ENCODE data around the gene TUBB2B. TPM values are rescaled to one million over a fixed set of nuclear protein-coding genes. Genes with fewer than 3 reads are reported as not detected.
A peak's percentile ranks its signal among the peaks of the same experiment; 100 is the strongest.

TUBB2B gene
- total and polyA plus RNA-seq, 7 donors: 1.1 to 5.7 (median 3.4) TPM

DNA sequence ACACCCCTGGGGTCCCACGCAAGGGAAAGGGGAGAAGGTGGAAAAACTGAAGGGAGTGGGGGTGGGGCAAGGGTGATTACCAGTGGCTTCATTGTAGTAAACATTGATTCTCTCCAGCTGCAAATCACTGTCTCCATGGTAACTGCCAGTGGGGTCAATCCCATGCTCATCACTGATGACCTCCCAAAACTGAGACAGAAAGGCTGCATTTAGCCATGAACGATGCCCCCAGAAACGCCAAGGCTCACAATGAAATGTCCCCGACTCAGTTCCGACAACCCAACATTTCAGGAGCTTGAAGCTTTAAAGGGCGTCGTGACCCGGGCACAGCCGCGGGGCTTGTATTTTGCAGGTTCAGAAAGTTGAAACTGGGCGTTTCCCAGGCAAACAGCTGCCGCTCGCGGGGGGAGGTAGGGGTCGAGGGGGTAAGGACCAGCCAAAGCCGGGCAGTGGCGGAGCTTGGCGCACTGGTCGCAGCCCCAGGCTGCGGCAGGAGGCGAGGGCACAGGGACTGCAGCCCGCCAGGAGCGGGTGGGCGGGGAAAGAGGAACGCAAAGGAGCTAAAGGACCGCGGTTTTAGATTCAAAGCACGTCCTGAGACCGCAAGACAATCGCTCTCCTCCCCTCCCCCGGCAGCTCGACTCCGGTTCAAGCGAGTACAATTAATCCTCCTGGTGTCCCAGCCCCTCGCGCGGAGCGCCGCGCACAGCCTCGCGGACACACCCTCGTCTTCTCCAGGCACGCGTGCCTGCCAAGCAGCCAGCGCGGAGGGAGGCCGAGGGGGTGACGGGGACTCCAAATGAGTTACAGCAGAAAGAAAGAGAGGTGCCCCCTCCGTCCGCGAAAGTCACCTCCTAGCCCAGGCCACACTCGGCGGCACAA lies 731 bp downstream of the TUBB2B start:
- H3K27ac ChIP-seq: no peak overlapping the region

GRCh38 chr6:3226042-3226441 lies 1.4 kb downstream of the TUBB2B start:
- TF ChIP-seq, protein P1, sequence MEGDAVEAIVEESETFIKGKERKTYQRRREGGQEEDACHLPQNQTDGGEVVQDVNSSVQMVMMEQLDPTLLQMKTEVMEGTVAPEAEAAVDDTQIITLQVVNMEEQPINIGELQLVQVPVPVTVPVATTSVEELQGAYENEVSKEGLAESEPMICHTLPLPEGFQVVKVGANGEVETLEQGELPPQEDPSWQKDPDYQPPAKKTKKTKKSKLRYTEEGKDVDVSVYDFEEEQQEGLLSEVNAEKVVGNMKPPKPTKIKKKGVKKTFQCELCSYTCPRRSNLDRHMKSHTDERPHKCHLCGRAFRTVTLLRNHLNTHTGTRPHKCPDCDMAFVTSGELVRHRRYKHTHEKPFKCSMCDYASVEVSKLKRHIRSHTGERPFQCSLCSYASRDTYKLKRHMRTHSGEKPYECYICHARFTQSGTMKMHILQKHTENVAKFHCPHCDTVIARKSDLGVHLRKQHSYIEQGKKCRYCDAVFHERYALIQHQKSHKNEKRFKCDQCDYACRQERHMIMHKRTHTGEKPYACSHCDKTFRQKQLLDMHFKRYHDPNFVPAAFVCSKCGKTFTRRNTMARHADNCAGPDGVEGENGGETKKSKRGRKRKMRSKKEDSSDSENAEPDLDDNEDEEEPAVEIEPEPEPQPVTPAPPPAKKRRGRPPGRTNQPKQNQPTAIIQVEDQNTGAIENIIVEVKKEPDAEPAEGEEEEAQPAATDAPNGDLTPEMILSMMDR (IDR thresholded peaks at IDR 0.05): no peak
- H3K9me3 ChIP-seq: no peaks in the 10 kb centered on the region
- intact Hi-C loops (cut with DNase I): no loop called here
- no peak overlapping the region for H3K4me3 ChIP-seq
- WGBS, 3 donors: 38 to 67% (median 52%) methylated on average over 10 of the region's 10 CpGs
- no peaks in the 10 kb centered on the region for H3K36me3 ChIP-seq (ENCODE audit: insufficient read depth in 1 of 2, low read depth in 1 of 2)
- ATAC-seq (no peak), DNase-seq (no peak)
- H3K4me1 ChIP-seq: peaks cover 30% of the 10 kb centered on the region
- H3K27ac ChIP-seq: no peak overlapping the region
- H3K27me3 ChIP-seq (ENCODE audit: insufficient read depth in 3 of 3, low read length in 2 of 3): peaks cover 0 to 51% (median 20%) of the 10 kb centered on the region in 3 donors

More for the DNA sequence above, 731 bp downstream of the TUBB2B start:
- Histone ChIP-seq H3K4me1 (peaks cover 36% of the 10 kb centered on the region), H3K27me3 (ENCODE audit: insufficient read depth in 3 of 3, low read length in 2 of 3) (peaks cover 0 to 57% (median 22%) of the 10 kb centered on the region in 3 donors), H3K36me3 (ENCODE audit: insufficient read depth in 1 of 2, low read depth in 1 of 2) (no peaks in the 10 kb centered on the region), H3K4me3 (peak overlapping the region; percentile 64), H3K9me3 (no peaks in the 10 kb centered on the region)
- intact Hi-C loops (cut with DNase I): no loop called here
- WGBS, 3 donors: 2 to 4% (median 3%) methylated on average over 45 to 54 of the region's 54 CpGs
- peak in 3 of 4 donors; percentile 24 to 46 (median 45) for ATAC-seq
- DNase-seq: peak; percentile 27 to 63
- TF ChIP-seq, protein P1 (IDR thresholded peaks at IDR 0.05): no peak

DNA sequence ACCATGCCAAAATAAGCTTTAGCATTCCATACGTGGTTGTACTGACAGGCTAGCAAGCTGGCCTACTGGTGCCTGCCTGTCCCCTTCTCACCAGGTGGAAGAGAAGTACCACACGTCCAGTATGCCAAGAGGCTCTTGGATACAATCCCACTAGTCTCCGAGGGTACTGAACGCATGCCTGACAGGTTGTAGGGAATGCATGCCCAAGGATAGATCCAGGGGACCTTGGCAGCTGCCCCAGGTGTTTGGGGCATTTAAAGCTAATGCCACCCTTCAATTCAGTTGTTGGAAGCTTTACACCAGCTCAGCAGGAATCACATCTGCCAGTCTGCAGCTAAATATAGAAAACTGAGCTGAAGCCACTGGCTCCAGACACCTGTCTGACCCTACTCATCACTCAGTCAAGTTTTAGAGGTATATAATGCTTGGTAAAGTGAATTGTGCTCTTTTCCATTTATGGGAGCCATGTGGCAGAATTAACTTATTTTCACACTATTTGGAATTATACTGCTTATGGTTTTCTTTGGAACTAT lies 4.9 kb downstream of the TUBB2B start:
- no peaks in the 10 kb centered on the region for H3K9me3 ChIP-seq
- WGBS, 3 donors: 27 to 43% (median 28%) methylated on average over 4 of the region's 4 CpGs
- TF ChIP-seq, protein P1 (IDR thresholded peaks at IDR 0.05): no peak
- H3K4me1 ChIP-seq: peaks cover 11% of the 10 kb centered on the region
- no peak overlapping the region for H3K27ac ChIP-seq
- no peaks in the 10 kb centered on the region for H3K36me3 ChIP-seq (ENCODE audit: insufficient read depth in 1 of 2, low read depth in 1 of 2)
- H3K27me3 ChIP-seq (ENCODE audit: insufficient read depth in 3 of 3, low read length in 2 of 3): peaks cover 0 to 17% (median 15%) of the 10 kb centered on the region in 3 donors
- DNase-seq (no peak), ATAC-seq (peak; percentile 59 to 79 (median 72))
- no peak overlapping the region for H3K4me3 ChIP-seq
- intact Hi-C loops (cut with DNase I): no loop called here

GRCh38 chr6:3221578-3221977 lies 5.9 kb downstream of the TUBB2B start:
- ATAC-seq (no peak), DNase-seq (no peak)
- Histone ChIP-seq H3K27ac (no peak overlapping the region), H3K27me3 (ENCODE audit: insufficient read depth in 3 of 3, low read length in 2 of 3) (peaks cover 0 to 10% (median 7%) of the 10 kb centered on the region in 3 donors), H3K36me3 (ENCODE audit: insufficient read depth in 1 of 2, low read depth in 1 of 2) (no peaks in the 10 kb centered on the region), H3K4me1 (peaks cover 1% of the 10 kb centered on the region), H3K9me3 (no peaks in the 10 kb centered on the region), H3K4me3 (no peak overlapping the region)
- WGBS, 3 donors: 86 to 97% (median 94%) methylated on average over 4 of the region's 4 CpGs
- intact Hi-C loops (cut with DNase I): no loop called here
- TF ChIP-seq, protein P1 (IDR thresholded peaks at IDR 0.05): no peak

Measured in psoas muscle (tissue), 8 donors.